SU-DHL-6 (cell line): ENCODE results near the gene UMAD1.

Source experiments
- CTCF ChIP-seq: fragments of 200-600 bp; sonication (generic); IDR thresholded peaks from one replicate; pipeline ENCODE4 v1.5.1; 2017; ENCODE audit warnings: antibody characterized with exemption, mild to moderate bottlenecking, low read length, moderate library complexity; ENCODE audit not compliant: insufficient read depth, poor library complexity, severe bottlenecking
- EZH2phosphoT487 ChIP-seq: fragments of 200-600 bp; sonication (generic), shearing (Covaris generic); conservative IDR thresholded peaks from 2 replicates; pipeline ENCODE4 v1.6.1; 2018; ENCODE audit warnings: mild to moderate bottlenecking, antibody characterized with exemption, low read length, moderate library complexity, mixed read lengths

DNA sequence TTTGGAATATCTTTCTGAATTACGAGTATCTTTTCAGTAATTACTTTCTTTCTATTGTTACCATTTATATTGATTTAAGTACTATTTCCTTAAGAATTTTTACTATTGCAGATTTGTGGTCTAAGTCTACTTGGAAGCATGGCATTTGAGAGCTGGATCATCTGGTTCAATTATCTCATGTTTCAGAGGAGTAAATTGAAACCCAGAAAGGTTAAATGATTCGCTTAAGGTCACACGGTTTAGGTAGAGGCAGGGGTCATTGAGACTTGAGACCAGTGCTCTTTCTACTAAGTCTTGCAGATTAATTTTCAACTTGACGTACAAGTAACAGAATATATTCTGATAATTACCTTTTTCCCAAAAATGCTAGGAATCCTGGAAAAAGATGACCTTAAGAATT is 218.9 kb downstream of the UMAD1 start:
- no peak for TF ChIP-seq CTCF
- TF ChIP-seq EZH2phosphoT487: no peak
